LoVo (cell line): ENCODE measurements around the gene OMP.

Source experiments
- DNase-seq: peaks from one replicate; pipeline ENCODE4 v3.0.0-alpha.2; 2016; ENCODE audit warnings: low spot score

OMP gene, protein sequence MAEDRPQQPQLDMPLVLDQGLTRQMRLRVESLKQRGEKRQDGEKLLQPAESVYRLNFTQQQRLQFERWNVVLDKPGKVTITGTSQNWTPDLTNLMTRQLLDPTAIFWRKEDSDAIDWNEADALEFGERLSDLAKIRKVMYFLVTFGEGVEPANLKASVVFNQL

DNA sequence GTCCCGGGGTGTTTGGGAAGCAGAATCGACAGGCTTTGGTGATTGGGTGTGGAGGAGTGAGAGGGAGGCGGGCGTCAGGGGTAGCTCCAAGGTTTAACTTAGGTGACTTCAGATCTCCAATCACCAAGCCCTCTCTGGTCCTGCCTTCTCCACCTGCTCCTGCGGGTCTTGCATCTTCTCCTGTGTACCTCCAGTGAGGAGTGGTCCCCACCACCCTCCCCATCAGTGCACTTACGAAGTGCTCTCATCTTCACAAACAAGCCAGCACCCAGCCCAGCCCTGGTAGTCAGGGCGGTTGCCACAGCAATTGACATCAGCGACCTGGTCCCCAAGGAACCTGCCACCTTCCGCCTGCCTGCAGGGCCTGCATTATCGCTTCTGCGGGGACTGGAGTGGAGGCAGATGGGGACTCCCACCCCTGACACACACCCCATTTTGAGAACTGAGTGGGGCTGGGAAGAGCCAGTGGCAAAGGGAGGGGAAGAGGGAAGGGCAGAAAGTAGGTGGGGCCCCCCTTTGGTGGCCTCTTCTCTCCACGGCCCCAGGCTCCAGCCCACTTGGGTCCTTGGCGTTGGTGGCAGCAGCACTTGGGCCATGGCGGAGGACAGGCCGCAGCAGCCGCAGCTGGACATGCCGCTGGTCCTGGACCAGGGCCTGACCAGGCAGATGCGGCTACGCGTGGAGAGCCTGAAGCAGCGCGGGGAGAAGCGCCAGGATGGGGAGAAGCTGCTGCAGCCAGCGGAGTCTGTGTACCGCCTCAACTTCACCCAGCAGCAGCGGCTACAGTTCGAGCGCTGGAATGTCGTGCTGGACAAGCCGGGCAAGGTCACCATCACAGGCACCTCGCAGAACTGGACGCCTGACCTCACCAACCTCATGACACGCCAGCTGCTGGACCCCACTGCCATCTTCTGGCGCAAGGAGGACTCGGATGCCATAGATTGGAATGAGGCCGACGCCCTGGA is at the start of gene OMP:
TSS of gene OMP (plus strand) at position 595 of the 965 bp plus-strand sequence. CDS start at position 595, 0 bp downstream.
- DNase-seq = no peak

DNA sequence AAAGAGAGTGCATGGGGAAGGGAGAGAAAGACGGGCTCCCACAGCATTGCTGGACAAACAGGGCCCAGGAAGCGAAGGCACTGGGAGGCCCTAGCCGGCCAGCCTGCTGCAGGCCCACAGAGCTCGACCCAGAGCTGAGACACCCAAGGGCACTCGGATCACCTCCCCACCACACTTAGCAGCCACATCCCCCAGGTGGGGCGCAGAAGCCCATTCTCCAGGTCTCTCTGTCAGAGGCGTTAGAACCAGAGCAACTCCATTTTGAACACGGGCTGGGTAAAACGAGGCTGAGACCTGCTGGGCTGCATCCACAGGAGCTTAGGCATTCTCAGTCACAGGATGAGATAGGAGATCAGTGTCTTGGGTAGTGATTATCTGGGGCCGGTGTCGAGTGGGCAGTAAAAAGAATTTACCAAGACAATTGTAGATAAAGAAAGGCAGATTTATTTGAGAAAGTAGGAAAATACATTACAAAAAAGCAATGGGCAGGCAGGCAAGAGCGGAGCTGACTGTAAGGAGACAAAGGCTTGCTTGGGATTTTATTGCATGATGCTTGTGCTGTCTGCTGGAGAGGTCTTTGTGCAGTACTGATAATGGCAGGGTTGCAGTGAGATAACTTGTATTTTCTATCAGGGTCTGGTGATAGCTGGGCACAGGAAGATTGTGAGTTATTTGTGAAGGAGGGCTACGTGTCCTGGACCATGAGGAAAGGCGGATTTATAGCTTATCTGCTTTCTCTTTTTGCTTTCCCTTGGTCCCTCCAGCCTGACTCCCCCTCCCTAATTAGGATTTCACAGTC is 49.2 kb upstream of the OMP start:
- no peak for DNase-seq

DNA sequence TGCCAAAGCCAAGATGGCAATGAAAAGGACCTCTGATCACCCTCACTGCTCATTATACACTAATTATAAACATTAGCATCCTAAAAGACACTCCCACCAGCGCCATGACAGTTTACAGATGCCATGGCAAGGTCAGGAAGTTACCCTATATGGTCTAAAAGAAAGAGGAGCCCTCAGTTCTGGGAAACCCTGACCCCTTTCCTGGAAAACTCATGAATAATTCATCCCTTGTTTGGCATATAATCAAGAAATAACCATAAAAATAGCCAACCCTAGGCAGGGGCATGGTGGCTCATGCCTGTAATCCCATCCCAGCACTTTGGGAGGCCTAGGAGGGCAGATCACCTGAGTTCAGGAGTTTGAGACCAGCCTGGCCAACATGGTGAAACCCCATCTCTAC is 48.6 kb upstream of the OMP start:
- DNase-seq = no peak

DNA sequence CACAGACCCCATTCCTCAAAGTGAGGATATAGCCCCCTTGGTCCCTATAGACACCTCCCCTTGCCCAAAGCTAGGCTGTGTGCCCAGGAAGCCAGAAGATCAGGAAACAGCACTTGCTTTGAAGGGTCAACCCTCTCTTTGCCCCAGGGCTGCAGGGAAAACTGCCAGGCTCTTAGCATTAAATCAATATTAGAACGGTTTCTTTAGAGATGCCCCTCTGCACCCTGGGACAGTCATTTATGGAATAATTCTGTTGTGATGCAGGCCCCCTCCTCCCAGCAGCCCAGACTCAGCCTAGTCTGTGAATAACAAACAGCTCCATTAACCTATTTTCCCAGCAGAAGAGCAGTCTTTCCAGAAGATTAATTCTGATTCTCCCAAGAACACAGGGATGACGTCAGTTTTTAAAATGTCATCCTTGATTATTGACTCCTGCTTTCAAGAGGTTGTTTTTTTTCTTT is 47.5 kb upstream of the OMP start:
- no peak for DNase-seq

DNA sequence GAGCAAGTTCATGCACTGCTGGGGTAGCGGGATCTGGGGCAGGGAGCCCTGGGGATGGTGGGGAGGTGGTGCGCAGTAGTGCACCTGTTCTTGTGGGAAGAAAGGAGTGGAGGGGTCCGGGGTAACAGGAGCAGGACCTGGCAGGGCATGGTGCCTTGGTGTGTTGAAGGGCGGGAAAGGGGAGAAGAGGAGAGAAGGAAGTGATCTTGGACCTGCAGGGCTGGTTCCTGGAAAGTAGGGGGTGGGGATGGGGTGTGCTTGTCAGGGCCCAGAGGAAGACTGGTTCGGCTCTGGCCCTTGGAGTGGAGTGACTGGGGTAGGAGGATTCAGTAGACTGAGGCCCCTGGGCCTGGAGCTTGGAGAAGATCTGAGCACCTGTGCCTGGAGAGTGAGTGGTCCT is 46.7 kb upstream of the OMP start:
- no peak for DNase-seq

DNA sequence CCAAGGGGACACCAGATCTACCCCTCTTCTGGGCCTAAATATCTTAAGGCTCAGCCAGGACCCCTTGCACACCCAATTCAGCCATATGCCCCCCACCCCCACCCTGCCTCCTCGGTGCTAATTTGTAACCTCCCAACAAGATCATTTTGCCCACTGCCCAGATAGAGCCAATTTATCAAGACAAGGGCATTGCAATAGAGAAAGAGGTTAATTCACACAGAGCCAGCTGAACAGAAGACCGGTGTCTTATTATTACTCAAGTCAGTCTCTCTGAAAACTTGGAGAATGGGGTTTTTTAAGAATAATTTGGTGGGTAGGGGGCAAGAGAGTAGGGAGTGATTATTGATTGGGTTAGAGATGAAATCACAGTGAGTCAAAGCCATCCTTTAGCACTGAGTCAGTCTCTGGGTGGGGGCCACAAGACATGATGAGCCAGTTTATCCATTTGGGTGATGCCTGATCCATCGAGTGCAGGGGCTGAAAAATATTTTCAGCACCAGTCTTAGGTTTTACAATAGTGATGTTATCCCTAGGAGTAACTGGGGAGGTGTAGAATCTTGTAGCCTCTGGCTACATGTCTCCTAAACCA is 45.7 kb upstream of the OMP start:
- DNase-seq = no peak

DNA sequence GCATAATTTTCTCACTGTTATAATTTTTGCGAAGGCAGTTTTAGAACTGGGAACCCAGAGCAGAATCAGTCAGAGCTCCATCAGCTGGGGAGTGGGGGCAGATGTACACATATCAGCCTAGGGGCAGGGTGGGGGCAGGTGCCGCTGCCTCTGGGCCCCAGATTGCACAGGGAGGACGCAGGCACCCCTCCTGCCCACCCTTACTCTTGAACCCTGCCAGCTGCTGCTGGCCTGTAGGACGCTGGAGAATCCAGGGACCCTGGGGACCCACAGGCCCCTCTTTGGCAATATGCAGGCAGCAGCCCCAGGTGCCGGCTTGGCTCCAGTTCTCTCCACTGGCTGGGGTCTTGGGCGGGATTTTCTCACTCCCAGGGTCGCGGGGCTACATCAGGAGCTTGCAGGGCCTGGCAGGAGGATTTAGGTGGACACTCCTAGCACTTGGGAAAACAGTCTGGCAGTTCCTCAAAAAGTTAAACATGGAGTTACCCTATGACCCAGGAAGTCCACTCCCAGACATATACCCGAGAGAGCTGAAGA is 44.6 kb upstream of the OMP start:
- no peak for DNase-seq

DNA sequence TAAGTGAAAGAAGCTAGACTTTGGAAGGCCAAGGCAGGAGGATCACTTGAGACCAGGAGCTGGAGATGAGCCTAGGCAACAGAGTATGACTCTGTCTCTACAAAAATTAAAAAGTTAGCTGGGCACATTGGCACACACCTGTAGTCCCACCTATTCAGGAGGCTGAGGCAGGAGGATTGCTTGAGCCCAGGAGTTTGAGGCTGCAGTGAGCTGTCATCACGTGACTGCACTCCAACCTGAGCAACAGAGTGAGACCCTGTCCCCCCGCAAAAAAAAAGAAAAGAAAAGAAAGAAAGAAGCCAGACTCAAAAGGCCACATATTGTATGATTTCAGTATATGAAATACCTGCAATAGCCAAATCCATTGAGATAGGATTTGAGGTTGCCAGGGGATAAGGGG is 43.7 kb upstream of the OMP start:
- DNase-seq = no peak

DNA sequence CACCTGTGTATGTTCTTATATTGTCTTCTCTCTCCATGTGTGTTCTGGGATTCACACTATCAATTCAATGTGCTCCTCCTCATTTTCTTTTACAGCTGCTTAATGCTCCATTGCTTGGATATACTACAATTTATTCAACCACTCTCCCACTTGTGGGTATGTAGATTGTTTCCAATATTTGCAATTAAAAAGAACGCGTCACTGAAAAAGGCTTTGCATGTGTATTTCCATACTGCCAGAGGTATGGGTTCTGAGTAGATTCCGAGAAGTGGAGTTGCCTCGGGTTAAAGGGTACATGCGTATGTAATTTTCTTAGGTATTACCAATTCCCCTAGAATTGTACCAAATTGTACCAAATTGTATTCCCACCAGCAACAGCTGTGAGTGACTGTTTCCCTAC is 42.8 kb upstream of the OMP start:
- no peak for DNase-seq

DNA sequence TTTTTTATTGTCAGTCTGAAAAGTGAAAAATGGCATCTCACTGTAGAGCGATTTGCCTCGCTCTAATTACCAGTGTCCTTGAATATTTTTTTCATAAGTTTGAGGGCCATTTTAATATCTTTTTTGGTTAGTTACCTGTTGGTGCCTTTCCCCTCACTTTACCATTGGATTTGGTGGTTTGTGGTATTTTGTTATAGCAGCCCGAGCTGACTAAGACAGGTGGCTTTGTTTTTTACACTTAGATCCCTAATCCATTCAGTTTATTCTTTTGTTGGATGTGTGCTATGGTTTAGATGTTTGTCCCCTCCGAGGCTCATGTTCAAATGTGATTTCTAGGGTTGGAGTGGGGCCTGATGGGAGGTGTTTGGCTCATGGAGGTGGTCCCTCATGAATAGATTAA is 42.4 kb upstream of the OMP start:
- DNase-seq = no peak

DNA sequence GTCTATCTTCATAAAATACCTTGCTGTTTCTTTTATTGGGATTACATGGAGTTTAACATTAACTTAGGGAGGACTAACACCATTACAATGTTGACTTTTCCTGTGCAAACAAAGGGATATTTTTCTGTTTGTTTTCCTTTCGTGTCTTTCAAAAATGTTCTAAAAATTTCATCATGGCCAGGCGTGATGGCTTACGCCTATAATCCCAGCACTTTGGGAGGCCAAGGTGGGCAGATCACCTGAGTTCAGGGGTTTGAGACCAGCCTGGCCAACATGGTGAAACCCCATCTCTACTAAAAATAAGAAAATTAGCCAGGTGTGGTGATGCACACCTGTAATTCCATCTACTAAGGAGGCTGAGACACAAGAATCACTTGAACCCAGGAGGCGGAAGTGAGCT is 41.4 kb upstream of the OMP start:
- DNase-seq = peak; percentile 56

DNA sequence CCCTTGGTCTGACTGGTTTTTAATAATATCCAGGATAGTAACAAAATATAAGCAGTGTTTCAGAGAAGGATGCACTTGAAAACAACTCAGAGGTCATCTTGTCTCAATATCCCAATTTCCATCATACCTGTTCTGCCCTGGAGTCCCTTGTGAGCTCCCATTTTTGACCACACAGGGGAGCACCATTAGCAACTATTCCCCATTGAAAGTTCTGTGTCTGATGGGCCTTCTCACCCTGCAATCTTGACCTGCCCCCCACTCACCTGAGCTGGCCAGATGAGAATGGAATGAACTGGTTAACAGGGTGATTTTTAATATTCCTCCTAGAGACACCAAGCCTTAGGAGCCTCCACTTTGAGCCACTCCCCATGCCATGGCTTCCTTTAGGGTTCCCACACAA is 39.7 kb upstream of the OMP start:
- no peak for DNase-seq

DNA sequence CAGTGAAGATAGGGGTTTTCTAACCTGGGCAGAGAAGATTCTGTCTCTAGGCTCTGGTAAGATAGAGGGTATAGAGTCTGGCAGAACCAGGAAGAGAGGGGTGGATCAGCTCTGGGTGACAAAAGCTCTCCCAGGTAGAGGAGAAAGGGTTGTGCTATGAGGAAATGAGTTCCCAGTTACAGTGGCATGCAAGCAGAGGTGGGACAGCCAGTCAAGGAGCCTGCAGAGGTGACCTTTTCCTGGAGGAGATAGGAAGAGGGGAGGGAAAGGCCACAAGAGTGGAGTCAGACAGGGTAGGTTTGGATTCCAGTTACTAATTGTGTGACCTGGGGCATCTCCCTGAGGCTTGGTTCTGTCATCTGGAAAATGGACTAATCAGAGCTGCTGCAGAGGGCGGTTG is 39.2 kb upstream of the OMP start:
- DNase-seq = no peak

DNA sequence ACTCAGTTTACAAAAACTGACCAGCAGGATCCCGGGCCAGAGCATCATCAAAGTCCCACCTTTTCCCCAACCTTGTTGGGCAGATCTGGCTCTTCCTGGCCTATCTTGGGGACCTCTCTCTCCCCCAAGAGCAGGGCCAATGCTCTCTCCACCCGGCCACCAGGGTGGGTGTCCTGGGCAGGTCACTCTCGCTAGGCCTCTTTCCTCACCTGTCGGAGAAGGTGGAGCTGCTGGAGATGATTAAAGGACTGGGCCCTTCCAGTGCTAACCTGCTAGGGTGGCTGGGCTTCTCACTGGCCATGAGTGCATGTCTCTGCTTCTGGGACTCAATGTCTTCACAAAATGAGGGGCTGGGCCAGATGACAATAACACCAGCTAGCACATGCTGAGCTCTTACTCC is 38.8 kb upstream of the OMP start:
- no peak for DNase-seq

DNA sequence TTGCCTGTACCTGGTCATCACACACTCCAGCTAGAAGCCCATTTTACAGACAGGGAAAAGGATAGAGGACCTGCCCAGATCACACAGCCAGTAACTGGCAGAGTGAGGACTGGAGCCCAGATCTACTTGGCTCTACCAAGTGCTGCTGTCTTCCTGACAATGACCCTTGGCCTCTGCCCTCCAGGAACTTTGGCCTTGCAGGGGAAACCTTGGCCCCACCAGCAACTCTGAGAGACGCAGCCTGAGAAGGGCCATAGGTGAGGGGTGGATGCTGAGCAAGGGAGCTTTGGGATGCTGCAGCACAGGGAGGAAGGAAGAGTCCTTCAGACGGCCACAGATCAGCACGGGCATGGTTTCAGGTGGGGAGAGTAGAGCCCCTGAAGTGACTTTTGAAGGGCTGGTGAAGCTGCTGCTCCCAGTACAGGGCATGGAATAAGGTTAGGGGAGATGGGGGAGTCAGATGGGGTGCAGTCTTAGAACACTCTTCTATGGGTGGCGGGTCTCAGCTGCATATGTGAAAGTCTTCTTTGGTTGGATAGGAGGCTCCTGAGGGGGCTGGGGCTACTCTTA is 37.9 kb upstream of the OMP start:
- DNase-seq = no peak

DNA sequence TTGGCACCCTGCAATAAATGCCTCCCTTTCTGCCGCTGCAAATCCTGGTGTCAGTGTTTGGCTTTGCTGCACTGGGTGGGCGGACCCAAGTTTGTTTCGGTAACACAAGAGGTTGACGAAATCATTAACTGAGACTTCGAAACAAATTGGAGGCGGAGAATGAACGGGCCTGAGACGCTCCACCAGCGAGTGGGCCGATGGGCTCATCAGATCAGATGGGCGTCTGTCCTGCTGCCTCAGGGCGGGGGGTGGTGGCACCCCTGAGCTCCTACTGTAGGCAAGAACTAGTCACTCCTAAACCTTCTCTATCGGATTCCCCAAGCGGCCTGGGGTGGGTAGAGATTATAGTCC is 36.8 kb upstream of the OMP start:
- no peak for DNase-seq

DNA sequence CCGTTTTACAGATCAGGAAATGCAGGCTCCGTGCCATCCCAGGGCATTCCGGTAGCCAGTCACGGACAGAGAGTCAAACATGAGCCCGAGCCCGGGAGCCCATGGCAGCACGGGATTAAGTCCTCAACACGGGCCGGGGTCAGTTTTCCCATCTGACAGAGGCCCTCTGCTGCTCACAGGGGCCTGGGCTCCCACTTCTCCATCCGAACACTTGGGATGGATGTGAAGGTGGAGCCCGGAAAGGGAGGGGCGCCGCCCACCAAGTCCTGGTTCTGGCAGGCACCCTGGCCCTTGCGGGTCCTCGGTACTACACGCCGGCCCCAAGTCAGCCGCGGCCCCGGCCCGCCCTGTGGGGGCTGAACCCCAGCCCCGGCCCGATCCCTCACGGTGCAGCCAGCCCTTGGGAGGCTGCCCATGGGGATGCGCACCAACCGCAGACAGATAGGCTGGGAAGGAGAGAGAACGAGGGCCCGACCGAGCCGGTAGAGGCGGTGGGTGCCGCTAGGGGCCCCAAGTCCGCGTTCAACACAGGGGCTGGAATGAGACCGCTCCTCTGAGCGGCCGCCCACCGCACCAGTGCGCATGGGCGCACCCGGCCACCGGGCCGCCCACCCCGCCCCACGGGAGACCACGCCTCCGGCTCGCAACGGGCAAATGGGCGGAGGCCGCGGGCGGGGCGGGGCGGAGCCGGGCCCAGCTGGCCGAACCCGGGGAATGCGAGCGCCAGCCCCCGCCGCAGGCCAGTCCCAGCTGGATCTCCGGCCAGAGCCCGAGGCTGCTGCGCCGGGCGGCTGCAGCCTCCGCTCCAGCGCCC is 36.2 kb upstream of the OMP start, which contains the start of gene CAPN5:
TSS of gene CAPN5 (plus strand) at position 743 of the 814 bp plus-strand sequence. CDS start 17,916 bp downstream, outside the sequence.
- DNase-seq = peak; percentile 92

DNA sequence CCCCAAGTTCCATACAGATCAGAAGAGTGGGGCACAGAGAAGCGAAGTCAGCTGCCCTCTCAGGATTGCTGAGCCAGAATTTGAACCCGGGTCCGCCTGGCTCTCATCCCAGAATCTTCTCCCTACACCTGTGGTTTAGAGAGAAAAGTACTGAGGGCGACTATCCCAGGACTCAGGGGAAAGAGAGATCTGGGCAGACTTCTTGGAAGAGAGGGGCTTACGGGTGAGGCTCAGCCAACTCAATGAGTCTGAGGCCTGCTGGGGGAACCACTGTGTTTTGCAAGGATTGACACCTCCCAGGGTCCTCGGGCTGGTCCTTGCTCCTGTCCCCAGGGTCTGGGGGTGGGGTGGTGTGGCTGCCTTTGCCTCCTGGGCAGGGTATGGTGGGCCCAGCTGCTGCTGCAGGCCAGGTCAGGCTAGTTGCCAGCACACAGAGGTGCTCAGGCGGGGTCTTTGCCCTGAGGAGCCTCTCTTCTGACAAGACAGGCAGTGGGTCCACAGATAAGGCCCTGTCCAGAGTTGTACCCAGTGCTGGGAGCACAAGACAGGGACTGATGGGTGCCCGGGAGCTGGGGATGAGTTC is 34.7 kb upstream of the OMP start:
- no peak for DNase-seq

DNA sequence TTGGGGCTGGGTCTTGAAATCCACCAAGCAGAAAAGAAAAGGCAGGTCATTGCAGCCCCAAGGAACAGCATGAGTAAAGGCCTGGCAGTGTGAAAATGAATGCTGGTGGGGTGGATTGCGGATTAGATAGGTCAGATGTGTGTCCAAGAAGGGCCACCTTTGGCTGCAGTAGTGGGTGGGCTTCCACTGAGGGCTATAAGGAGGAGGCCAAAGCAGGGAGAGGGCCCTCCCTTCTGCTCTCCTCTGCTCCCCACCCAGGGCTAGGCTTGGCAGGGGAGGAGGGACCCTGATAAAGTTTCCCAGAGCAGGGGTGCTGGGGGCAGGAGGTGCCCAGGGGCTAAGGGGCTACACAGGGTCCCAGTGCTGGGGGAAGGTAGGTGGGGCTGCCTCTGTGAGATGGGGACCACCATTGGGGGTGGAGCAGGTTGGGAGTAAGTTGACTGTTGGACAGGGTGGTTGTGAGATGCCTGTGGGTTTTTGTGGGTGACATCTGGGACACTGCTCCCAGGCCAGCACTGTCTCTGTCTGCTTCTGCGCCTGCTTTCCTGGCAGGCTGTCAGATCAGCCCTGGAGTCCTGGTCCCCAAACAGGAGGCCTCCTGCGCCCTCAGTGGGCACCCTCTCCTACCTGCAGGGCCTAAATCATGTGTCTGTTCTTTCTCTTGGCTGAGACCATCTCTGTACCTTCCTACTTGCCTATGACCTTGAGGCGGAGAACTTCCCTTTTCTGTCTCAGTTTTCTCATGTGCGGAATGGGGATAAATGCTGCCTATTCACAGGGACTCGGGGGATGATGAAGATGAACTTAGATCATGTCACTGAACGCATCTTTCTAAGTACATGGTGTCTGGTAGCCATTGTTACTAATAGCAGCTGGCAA is 33.9 kb upstream of the OMP start:
- DNase-seq = no peak
